A673 (cell line): ENCODE results near the gene NRXN3. TPM values are rescaled to one million over a fixed set of nuclear protein-coding genes. Genes with fewer than 3 reads are reported as not detected.

Source experiments
- BruUV-seq: library from RNA; stranded (reverse); fragments of 400-500 nt; replicated peaks from 2 replicates; lab custom pipeline; 2021; lab: Mats Ljungman, UMichigan
- CTCF ChIA-PET: fragments of 300-600 bp; sonication (Branson Sonifier 250); formaldehyde crosslinking; loops from one replicate; lab custom pipeline; 2022; ENCODE audit warnings: antibody characterized with exemption; lab: Charles Lee
- POLR2A ChIA-PET: fragments of 300-600 bp; sonication (Branson Sonifier 250); formaldehyde crosslinking; loops from one replicate; lab custom pipeline; 2022; ENCODE audit warnings: antibody characterized with exemption; ENCODE audit not compliant: low non-redundant PET; lab: Charles Lee
- DNase-seq: peaks from one replicate; pipeline ENCODE4 v3.0.0-alpha.2; 2015; ENCODE audit warnings: low spot score
- H3K27ac ChIP-seq: fragments of 200-600 bp; sonication (generic); 2 replicates; pipeline ENCODE4 v1.5.1; 2016; ENCODE audit warnings: mixed run types, low read depth, mild to moderate bottlenecking, mixed read lengths, antibody characterized with exemption, low read length; ENCODE audit not compliant: poor library complexity, severe bottlenecking
- H3K27me3 ChIP-seq: fragments of 200-600 bp; sonication (generic); replicated peaks from 2 replicates; pipeline ENCODE4 v1.6.1; 2017; ENCODE audit warnings: mixed run types, low read depth, mild to moderate bottlenecking, mixed read lengths, antibody characterized with exemption, low read length; ENCODE audit not compliant: insufficient read depth, poor library complexity
- H3K36me3 ChIP-seq: fragments of 200-600 bp; sonication (generic); 2 replicates; pipeline ENCODE4 v1.6.1; 2016; ENCODE audit warnings: mixed run types, mild to moderate bottlenecking, mixed read lengths, antibody characterized with exemption, low read length; ENCODE audit not compliant: insufficient read depth, poor library complexity, severe bottlenecking
- H3K4me1 ChIP-seq: fragments of 200-600 bp; sonication (generic); 2 replicates; pipeline ENCODE4 v1.6.1; 2017; ENCODE audit warnings: mixed run types, mild to moderate bottlenecking, mixed read lengths, antibody characterized with exemption, low read length; ENCODE audit not compliant: insufficient read depth, poor library complexity, severe bottlenecking
- H3K4me3 ChIP-seq: fragments of 200-600 bp; sonication (generic); 2 replicates; pipeline ENCODE4 v1.5.1; 2016; ENCODE audit warnings: low read depth, mixed run types, mild to moderate bottlenecking, mixed read lengths, low read length; ENCODE audit not compliant: poor library complexity, severe bottlenecking
- H3K9me3 ChIP-seq: fragments of 200-600 bp; sonication (generic); 2 replicates; pipeline ENCODE4 v1.6.1; 2016; ENCODE audit warnings: mixed run types, low read depth, mild to moderate bottlenecking, mixed read lengths, antibody characterized with exemption, low read length; ENCODE audit not compliant: poor library complexity, severe bottlenecking
- CTCF ChIP-seq: fragments of 300-800, 200-600 bp; sonication (generic); conservative IDR thresholded peaks from 2 replicates; pipeline ENCODE4 v1.5.1; 2017; ENCODE audit warnings: low read depth, mild to moderate bottlenecking, antibody characterized with exemption, low read length, moderate library complexity, mixed read lengths
- EZH2 ChIP-seq: fragments of 200-600 bp; sonication (generic); IDR thresholded peaks from 2 replicates; pipeline ENCODE4 v1.6.1; 2017; ENCODE audit warnings: borderline replicate concordance, low read depth, mild to moderate bottlenecking, mixed read lengths, antibody characterized with exemption, low read length; ENCODE audit not compliant: poor library complexity, severe bottlenecking
- intact Hi-C: fragments of 100-400 bp; cut with micrococcal nuclease; formaldehyde crosslinking; loops from one replicate; pipeline ENCODE4 v1.10.0; 2022; ENCODE audit not compliant: unreplicated experiment
- total RNA-seq: library from RNA; stranded (reverse); gene quantifications from 2 replicates; pipeline ENCODE4 v1.2.3, GENCODE V29; 2021

NRXN3 gene
- total RNA-seq, 1 experiment from 2014 or later = 0.21 TPM

- Histone ChIP-seq H3K4me3 (no peak overlapping the region), H3K9me3 (no peaks in the 10 kb centered on the region), H3K4me1 (no peaks in the 10 kb centered on the region), H3K27ac (no peak overlapping the region), H3K36me3 (no peaks in the 10 kb centered on the region), H3K27me3 (peaks cover 27% of the 10 kb centered on the region)
- POLR2A ChIA-PET = no interaction called here
- DNase-seq = no peak
- no peak for TF ChIP-seq CTCF
- CTCF ChIA-PET = no interaction called here
- intact Hi-C loops = no loop called here
- BruUV-seq = no TSS peak
Observed at GRCh38 chr14:78302841-78303240, 132.7 kb downstream of the NRXN3 start.

DNA sequence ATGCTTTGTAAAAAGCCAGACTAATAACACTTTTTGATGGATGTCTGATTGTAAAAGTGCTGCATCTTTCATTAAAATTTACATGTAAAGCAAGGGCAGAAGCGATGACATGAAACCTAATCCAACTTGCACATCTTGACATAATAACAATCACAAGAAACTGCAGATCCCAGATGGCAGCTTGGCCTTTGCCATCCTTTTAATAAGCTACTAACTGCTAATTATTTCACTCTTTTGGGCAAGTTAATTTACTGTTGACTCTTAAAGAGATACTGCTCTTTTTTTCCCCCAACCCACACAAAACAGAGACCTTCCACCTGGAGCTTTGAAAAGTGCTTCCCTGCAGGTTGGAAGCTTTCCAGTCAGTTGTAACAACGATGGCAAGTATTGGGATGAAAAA lies 137.5 kb downstream of the NRXN3 start:
- no peaks in the 10 kb centered on the region for H3K4me1 ChIP-seq
- H3K27me3 ChIP-seq = peaks cover 16% of the 10 kb centered on the region
- BruUV-seq = no TSS peak
- no peak overlapping the region for H3K27ac ChIP-seq
- ChIA-PET POLR2A (no interaction called here), CTCF (no interaction called here)
- H3K9me3 ChIP-seq = no peaks in the 10 kb centered on the region
- TF ChIP-seq CTCF = no peak
- TF ChIP-seq EZH2 = no peak
- no peak for DNase-seq
- intact Hi-C loops = no loop called here
- H3K36me3 ChIP-seq = no peaks in the 10 kb centered on the region
- H3K4me3 ChIP-seq = no peak overlapping the region

DNA sequence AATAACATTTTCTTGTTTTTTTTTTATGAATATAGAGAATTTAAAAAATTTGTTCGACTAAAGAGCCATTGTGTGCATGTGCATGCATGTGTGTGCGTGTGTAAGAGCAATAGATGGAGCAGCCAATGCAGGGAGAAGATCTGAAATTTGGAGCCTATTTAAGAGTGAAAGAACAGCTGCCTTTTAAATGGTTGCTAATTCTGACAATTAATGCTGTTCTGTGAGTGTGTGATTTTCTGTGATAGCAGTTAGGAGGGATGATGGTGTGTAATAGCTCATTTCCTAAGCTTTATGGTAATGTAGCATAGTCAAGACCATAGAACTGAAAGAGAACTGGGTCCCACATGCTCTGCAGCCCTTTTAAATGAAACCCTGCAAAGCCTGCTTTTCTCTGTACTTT lies 137.9 kb downstream of the NRXN3 start:
- DNase-seq = no peak
- ChIA-PET POLR2A (no interaction called here), CTCF (no interaction called here)
- Histone ChIP-seq H3K27ac (no peak overlapping the region), H3K9me3 (no peaks in the 10 kb centered on the region), H3K4me1 (no peaks in the 10 kb centered on the region), H3K4me3 (no peak overlapping the region), H3K36me3 (no peaks in the 10 kb centered on the region), H3K27me3 (peaks cover 20% of the 10 kb centered on the region)
- TF ChIP-seq EZH2 (no peak), CTCF (no peak)
- intact Hi-C loops = no loop called here
- no TSS peak for BruUV-seq
